WTC11 (cell line): ENCODE data around the gene STRN4. TPM values are rescaled to one million over a fixed set of nuclear protein-coding genes. Genes with fewer than 3 reads are reported as not detected.

ENCODE experiments used
- ATAC-seq: fragments of 200-7000 bp; cut with Tn5 transposase; 2 replicates; pipeline ENCODE4 v1.10.0; 2021; ENCODE audit warnings: mild to moderate bottlenecking, moderate library complexity
- CTCF ChIA-PET: fragments of 300-600 bp; sonication (Branson Sonifier 250); formaldehyde crosslinking; loops from one replicate; lab custom pipeline; 2021; ENCODE audit warnings: antibody characterized with exemption; lab: Charles Lee
- POLR2A ChIA-PET: fragments of 350-600 bp; sonication (Branson Sonifier 250); formaldehyde crosslinking; loops from one replicate; lab custom pipeline; 2021; ENCODE audit warnings: antibody characterized with exemption; lab: Charles Lee
- DNase-seq: peaks from one replicate; pipeline ENCODE4 v3.0.0; 2021; ENCODE audit warnings: low spot score
- H3K27ac Mint-ChIP-seq: 2 replicates; pipeline ENCODE4 v1.8.0; 2021; ENCODE audit warnings: mixed read lengths
- H3K27me3 Mint-ChIP-seq: 2 replicates; pipeline ENCODE4 v1.8.0; 2021; ENCODE audit warnings: low read depth, mild to moderate bottlenecking, moderate library complexity, mixed read lengths
- H3K36me3 Mint-ChIP-seq: 2 replicates; pipeline ENCODE4 v1.8.0; 2021; ENCODE audit warnings: mixed read lengths
- H3K4me1 Mint-ChIP-seq: 2 replicates; pipeline ENCODE4 v1.8.0; 2022; ENCODE audit warnings: mixed read lengths
- H3K4me3 Mint-ChIP-seq: 2 replicates; pipeline ENCODE4 v1.8.0; 2021; ENCODE audit warnings: mild to moderate bottlenecking, moderate library complexity, mixed read lengths
- H3K9me3 Mint-ChIP-seq: 2 replicates; pipeline ENCODE4 v1.8.0; 2021; ENCODE audit warnings: mixed read lengths
- AR ChIP-seq: fragments of 250-450 bp; sonication (Bioruptor Pico); IDR thresholded peaks from 2 replicates; pipeline ENCODE4 v1.9.0; 2021; ENCODE audit warnings: mild to moderate bottlenecking
- ARID4B ChIP-seq: sonication (generic); formaldehyde crosslinking; IDR thresholded peaks from 2 replicates; pipeline ENCODE4 v1.8.0; 2023; ENCODE audit warnings: missing genetic modification reagents, mild to moderate bottlenecking, borderline replicate concordance
- CBFB ChIP-seq: sonication (generic); formaldehyde crosslinking; IDR thresholded peaks from 2 replicates; pipeline ENCODE4 v1.8.1; 2022; ENCODE audit warnings: mild to moderate bottlenecking, low read depth, missing genetic modification reagents
- FOXP1 ChIP-seq: sonication (generic); formaldehyde crosslinking; IDR thresholded peaks from 2 replicates; pipeline ENCODE4 v1.8.0; 2022; ENCODE audit warnings: missing genetic modification reagents, mild to moderate bottlenecking, moderate library complexity, borderline replicate concordance
- FOXP4 ChIP-seq: sonication (generic); formaldehyde crosslinking; IDR thresholded peaks from 2 replicates; pipeline ENCODE4 v1.8.0; 2022; ENCODE audit warnings: mild to moderate bottlenecking, missing genetic modification reagents
- GRHL2 ChIP-seq: fragments of 250-450 bp; sonication (Bioruptor Pico); IDR thresholded peaks from 2 replicates; pipeline ENCODE4 v1.8.0; 2022; ENCODE audit warnings: mild to moderate bottlenecking, moderate library complexity; ENCODE audit not compliant: insufficient replicate concordance, severe bottlenecking
- IRF2 ChIP-seq: sonication (generic); formaldehyde crosslinking; IDR thresholded peaks from 2 replicates; pipeline ENCODE4 v1.8.0; 2022; ENCODE audit warnings: low read depth, missing genetic modification reagents, borderline replicate concordance
- JUN ChIP-seq: sonication (generic); formaldehyde crosslinking; IDR thresholded peaks from 2 replicates; pipeline ENCODE4 v1.8.0; 2023; ENCODE audit warnings: mild to moderate bottlenecking, missing genetic modification reagents
- NFYB ChIP-seq: sonication (generic); formaldehyde crosslinking; conservative IDR thresholded peaks from 2 replicates; pipeline ENCODE4 v1.8.0; 2022; ENCODE audit warnings: low read depth, missing genetic modification reagents
- NR3C1 ChIP-seq: sonication (generic); formaldehyde crosslinking; conservative IDR thresholded peaks from 2 replicates; pipeline ENCODE4 v1.8.1; 2023; ENCODE audit warnings: low read depth, mild to moderate bottlenecking, missing genetic modification reagents
- SMAD4 ChIP-seq: sonication (generic); formaldehyde crosslinking; IDR thresholded peaks from 2 replicates; pipeline ENCODE4 v1.8.0; 2022; ENCODE audit warnings: mild to moderate bottlenecking, missing genetic modification reagents
- SOX15 ChIP-seq: fragments of 250-450 bp; sonication (Bioruptor Pico); IDR thresholded peaks from 2 replicates; pipeline ENCODE4 v1.9.0; 2021; ENCODE audit warnings: mild to moderate bottlenecking
- SP1 ChIP-seq: sonication (generic); formaldehyde crosslinking; conservative IDR thresholded peaks from 2 replicates; pipeline ENCODE4 v1.8.1; 2022; ENCODE audit warnings: missing genetic modification reagents
- TP53 ChIP-seq: sonication (generic); formaldehyde crosslinking; IDR thresholded peaks from 2 replicates; pipeline ENCODE4 v1.8.1; 2023; ENCODE audit warnings: mild to moderate bottlenecking, missing genetic modification reagents
- ZBTB21 ChIP-seq: sonication (generic); formaldehyde crosslinking; IDR thresholded peaks from 2 replicates; pipeline ENCODE4 v1.8.1; 2023; ENCODE audit warnings: mild to moderate bottlenecking, missing genetic modification reagents, borderline replicate concordance
- ZNF232 ChIP-seq: sonication (generic); formaldehyde crosslinking; IDR thresholded peaks from 2 replicates; pipeline ENCODE4 v1.8.0; 2022; ENCODE audit warnings: mild to moderate bottlenecking, missing genetic modification reagents
- ZNF416 ChIP-seq: fragments of 250-450 bp; sonication (Bioruptor Pico); IDR thresholded peaks from 2 replicates; pipeline ENCODE4 v1.9.0; 2021; ENCODE audit warnings: mild to moderate bottlenecking, inconsistent platforms
- total RNA-seq: library from RNA; stranded (reverse); gene quantifications from 3 replicates; pipeline ENCODE4 v1.2.3, GENCODE V29; 2021
- TF ChIP-seq, protein P1 (sequence below): sonication (generic); formaldehyde crosslinking; IDR thresholded peaks from 2 replicates; pipeline ENCODE4 v1.8.0; 2022; ENCODE audit warnings: missing genetic modification reagents
- TF ChIP-seq, protein P2 (sequence below): sonication (generic); formaldehyde crosslinking; IDR thresholded peaks from 2 replicates; pipeline ENCODE4 v1.8.1; 2022; ENCODE audit warnings: low read depth, mild to moderate bottlenecking, moderate library complexity, missing genetic modification reagents, borderline replicate concordance
- TF ChIP-seq, protein P3 (sequence below): sonication (generic); formaldehyde crosslinking; IDR thresholded peaks from 2 replicates; pipeline ENCODE4 v1.8.0; 2022; ENCODE audit warnings: mild to moderate bottlenecking, missing genetic modification reagents

The STRN4 gene
- total RNA-seq, 1 experiment from 2014 or later, result 144 TPM

DNA sequence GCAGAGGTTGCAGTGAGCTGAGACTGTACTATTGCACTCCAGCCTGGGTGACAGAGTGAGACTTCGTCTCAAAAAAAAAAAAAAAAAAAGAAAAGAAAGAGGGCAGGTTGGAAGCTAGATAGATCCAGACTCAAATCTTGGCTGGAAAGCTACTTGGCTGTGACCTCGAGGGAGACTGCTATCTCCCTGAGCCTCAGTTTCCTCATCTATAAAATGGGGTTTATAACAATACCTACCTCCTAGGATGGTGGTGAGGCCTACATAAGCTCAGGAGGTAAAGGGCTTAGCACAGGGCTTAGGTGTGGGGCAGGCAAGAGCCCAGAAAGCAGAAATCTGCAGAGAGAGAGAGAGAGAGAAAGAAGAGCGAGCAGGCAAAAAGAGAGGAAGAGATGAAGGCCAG, 61.1 kb downstream of the STRN4 start:
- Mint-ChIP-seq H3K9me3 (no peaks in the 10 kb centered on the region), H3K27me3 (no peaks in the 10 kb centered on the region), H3K27ac (no peak overlapping the region; the same call in 1 of the 2 replicates), H3K36me3 (peaks cover 66% of the 10 kb centered on the region), H3K4me3 (no peak overlapping the region), H3K4me1 (no peaks in the 10 kb centered on the region)
- DNase-seq (no peak), ATAC-seq (no peak)
- CTCF ChIA-PET, result interaction anchor here (0.9 kb wide), 1 partner anchor 46 kb away, joined by 3 read pairs; no protein-coding TSS in a partner anchor
- POLR2A ChIA-PET, result no interaction called here
- TF ChIP-seq NFYB (CRISPR knock-in tag) (no peak), TP53 (CRISPR knock-in tag) (no peak), SOX15 (CRISPR knock-in tag) (no peak), FOXP4 (CRISPR knock-in tag) (no peak), SMAD4 (CRISPR knock-in tag) (no peak), CBFB (CRISPR knock-in tag) (no peak), AR (CRISPR knock-in tag) (no peak), GRHL2 (CRISPR knock-in tag) (no peak), IRF2 (CRISPR knock-in tag) (no peak), FOXP1 (no peak), ARID4B (no peak), NR3C1 (CRISPR knock-in tag) (no peak), ZNF232 (CRISPR knock-in tag) (no peak), ZNF416 (no peak), ZBTB21 (no peak), JUN (no peak), SP1 (CRISPR knock-in tag) (no peak)
- TF ChIP-seq, protein P1, sequence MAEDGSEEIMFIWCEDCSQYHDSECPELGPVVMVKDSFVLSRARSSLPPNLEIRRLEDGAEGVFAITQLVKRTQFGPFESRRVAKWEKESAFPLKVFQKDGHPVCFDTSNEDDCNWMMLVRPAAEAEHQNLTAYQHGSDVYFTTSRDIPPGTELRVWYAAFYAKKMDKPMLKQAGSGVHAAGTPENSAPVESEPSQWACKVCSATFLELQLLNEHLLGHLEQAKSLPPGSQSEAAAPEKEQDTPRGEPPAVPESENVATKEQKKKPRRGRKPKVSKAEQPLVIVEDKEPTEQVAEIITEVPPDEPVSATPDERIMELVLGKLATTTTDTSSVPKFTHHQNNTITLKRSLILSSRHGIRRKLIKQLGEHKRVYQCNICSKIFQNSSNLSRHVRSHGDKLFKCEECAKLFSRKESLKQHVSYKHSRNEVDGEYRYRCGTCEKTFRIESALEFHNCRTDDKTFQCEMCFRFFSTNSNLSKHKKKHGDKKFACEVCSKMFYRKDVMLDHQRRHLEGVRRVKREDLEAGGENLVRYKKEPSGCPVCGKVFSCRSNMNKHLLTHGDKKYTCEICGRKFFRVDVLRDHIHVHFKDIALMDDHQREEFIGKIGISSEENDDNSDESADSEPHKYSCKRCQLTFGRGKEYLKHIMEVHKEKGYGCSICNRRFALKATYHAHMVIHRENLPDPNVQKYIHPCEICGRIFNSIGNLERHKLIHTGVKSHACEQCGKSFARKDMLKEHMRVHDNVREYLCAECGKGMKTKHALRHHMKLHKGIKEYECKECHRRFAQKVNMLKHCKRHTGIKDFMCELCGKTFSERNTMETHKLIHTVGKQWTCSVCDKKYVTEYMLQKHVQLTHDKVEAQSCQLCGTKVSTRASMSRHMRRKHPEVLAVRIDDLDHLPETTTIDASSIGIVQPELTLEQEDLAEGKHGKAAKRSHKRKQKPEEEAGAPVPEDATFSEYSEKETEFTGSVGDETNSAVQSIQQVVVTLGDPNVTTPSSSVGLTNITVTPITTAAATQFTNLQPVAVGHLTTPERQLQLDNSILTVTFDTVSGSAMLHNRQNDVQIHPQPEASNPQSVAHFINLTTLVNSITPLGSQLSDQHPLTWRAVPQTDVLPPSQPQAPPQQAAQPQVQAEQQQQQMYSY (CRISPR knock-in tag), result no peak
- TF ChIP-seq, protein P2, sequence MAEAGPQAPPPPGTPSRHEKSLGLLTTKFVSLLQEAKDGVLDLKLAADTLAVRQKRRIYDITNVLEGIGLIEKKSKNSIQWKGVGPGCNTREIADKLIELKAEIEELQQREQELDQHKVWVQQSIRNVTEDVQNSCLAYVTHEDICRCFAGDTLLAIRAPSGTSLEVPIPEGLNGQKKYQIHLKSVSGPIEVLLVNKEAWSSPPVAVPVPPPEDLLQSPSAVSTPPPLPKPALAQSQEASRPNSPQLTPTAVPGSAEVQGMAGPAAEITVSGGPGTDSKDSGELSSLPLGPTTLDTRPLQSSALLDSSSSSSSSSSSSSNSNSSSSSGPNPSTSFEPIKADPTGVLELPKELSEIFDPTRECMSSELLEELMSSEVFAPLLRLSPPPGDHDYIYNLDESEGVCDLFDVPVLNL (CRISPR knock-in tag), result no peak
- TF ChIP-seq, protein P3, sequence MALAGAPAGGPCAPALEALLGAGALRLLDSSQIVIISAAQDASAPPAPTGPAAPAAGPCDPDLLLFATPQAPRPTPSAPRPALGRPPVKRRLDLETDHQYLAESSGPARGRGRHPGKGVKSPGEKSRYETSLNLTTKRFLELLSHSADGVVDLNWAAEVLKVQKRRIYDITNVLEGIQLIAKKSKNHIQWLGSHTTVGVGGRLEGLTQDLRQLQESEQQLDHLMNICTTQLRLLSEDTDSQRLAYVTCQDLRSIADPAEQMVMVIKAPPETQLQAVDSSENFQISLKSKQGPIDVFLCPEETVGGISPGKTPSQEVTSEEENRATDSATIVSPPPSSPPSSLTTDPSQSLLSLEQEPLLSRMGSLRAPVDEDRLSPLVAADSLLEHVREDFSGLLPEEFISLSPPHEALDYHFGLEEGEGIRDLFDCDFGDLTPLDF (CRISPR knock-in tag), result no peak
- TF ChIP-seq, all 79 proteins: peak for 0
